Sigmoid colon (tissue), 7 donors: ENCODE data around the gene CYGB. TPM values are rescaled to one million over a fixed set of nuclear protein-coding genes. Genes with fewer than 3 reads are reported as not detected.
A peak's percentile ranks its signal among the peaks of the same experiment; 100 is the strongest.

Experiments used
- DNase-seq: peaks from one replicate; pipeline ENCODE4 v3.0.0-alpha.2; 2019
- H3K27ac ChIP-seq, 4 donors: fragments of 200-600 bp; sonication (generic); one replicate each; pipeline ENCODE4 v1.5.1; 2016 to 2019; ENCODE audit warnings: mild to moderate bottlenecking in 1 of 4
- H3K27me3 ChIP-seq, 3 donors: fragments of 200-600 bp; sonication (generic); one replicate each; pipeline ENCODE4 v1.5.1; 2019; ENCODE audit warnings: mild to moderate bottlenecking in 1 of 3
- H3K36me3 ChIP-seq, 4 donors: fragments of 200-600 bp; sonication (generic); one replicate each; pipeline ENCODE4 v1.5.1; 2016 to 2019
- H3K4me1 ChIP-seq, 4 donors: fragments of 200-600 bp; sonication (generic); one replicate each; pipeline ENCODE4 v1.5.1; 2017 to 2019
- H3K4me3 ChIP-seq, 4 donors: fragments of 200-600 bp; sonication (generic); one replicate each; pipeline ENCODE4 v1.5.1; 2017 to 2019; ENCODE audit warnings: mild to moderate bottlenecking in 2 of 4, moderate library complexity in 1 of 4
- H3K9me3 ChIP-seq, 4 donors: fragments of 200-600 bp in 3 of 4; sonication (generic) in 3 of 4; one replicate each; pipeline versions ENCODE4 v1.5.1 to v1.6.1; 2013 to 2019
- CTCF ChIP-seq, 4 experiments: fragments of 450-650 bp in 3 of 4; fragments of 200-600 bp in 1 of 4; IDR thresholded peaks; one replicate each; pipeline ENCODE4 v1.5.1; 2016 to 2019; ENCODE audit warnings: antibody characterized with exemption in 4 of 4, mild to moderate bottlenecking in 3 of 4, moderate library complexity in 2 of 4
- EP300 ChIP-seq, 4 donors: sonication (generic); formaldehyde crosslinking; IDR thresholded peaks; one replicate each; pipeline ENCODE4 v1.6.1; 2017; ENCODE audit warnings: antibody characterized with exemption in 4 of 4
- POLR2A ChIP-seq, 2 donors: fragments of 450-650 bp; IDR thresholded peaks; one replicate each; pipeline ENCODE4 v1.6.1; 2016; ENCODE audit warnings: antibody characterized with exemption in 2 of 2, mild to moderate bottlenecking in 2 of 2, moderate library complexity in 2 of 2
- POLR2AphosphoS5 ChIP-seq, 4 donors: sonication (generic); formaldehyde crosslinking; IDR thresholded peaks; one replicate each; pipeline ENCODE4 v1.6.1; 2017; ENCODE audit warnings: antibody characterized with exemption in 4 of 4
- WGBS, 2 donors: extraction: QIAGEN DNeasy Blood & Tissue Kit; methylation state at CpG; one replicate each; pipeline ENCODE4 v1.1.7; 2013; 5-methylcytosine and 5-hydroxymethylcytosine counted together
- intact Hi-C: fragments of 100-400 bp; cut with DNase I; formaldehyde crosslinking; loops from one replicate; pipeline ENCODE4 v1.15.1; 2023
- polyA plus RNA-seq, 3 donors: library from polyadenylated mRNA; stranded (reverse); fragments of 200-250 nt; gene quantifications; one replicate each; pipeline ENCODE4 v1.2.3, GENCODE V29; 2013
- total RNA-seq, 4 donors: library from RNA; depleted of rRNA; stranded (reverse); fragments of >200 nt; gene quantifications; one replicate each; pipeline ENCODE4 v1.1.0, GENCODE V29; 2016
- donor health status: healthy with polysubstance abuse.
- donor health status: Bipolar disorder and iron deficiency.
- donor health status: healthy.

Gene CYGB
- total and polyA plus RNA-seq, 7 donors = 9.7 to 33.4 (median 19.0) TPM

GRCh38 chr17:76506408-76507345, 30.8 kb downstream of the CYGB start:
- H3K4me3 ChIP-seq = no peak overlapping the region
- intact Hi-C loops = loop anchor here (1.0 to 5.0 kb wide), 2 partner anchors 40 to 99 kb away; no protein-coding TSS in a partner anchor
- WGBS, 2 donors = 25 to 28% methylated on average over 24 of the region's 24 CpGs
- no peak overlapping the region for H3K27ac ChIP-seq
- H3K27me3 ChIP-seq = peaks cover 0 to 15% (median 13%) of the 10 kb centered on the region in 3 donors
- DNase-seq = peak; percentile 90
- H3K36me3 ChIP-seq = no peaks in the 10 kb centered on the region
- peak; percentile 87 to 94 (median 93) for TF ChIP-seq CTCF (IDR thresholded peaks at IDR 0.05)
- TF ChIP-seq POLR2A (IDR thresholded peaks at IDR 0.05) = no peak
- no peaks in the 10 kb centered on the region for H3K9me3 ChIP-seq
- H3K4me1 ChIP-seq = peaks cover 0 to 17% (median 6%) of the 10 kb centered on the region in 4 donors

DNA sequence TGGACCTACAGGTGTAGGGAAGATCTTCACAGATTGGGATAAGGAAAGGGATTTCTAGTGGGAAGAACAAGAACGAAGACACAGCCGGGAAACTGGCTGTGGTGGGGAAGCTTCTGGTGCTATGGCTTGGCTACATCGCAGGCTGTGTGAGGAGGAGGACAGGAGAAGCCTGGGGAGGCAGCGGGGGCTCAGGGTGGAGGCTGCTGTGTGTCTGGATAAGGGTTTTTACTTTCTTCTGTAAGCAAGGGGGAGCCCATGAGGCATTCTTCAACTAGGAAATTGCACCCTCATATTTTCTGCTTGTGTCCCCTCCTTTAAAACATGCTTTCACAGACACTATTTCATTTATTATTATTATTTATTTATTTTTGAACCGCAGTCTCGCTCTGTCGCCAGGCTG, 33.4 kb downstream of the CYGB start:
- no peak for DNase-seq
- H3K27me3 ChIP-seq = peaks cover 0 to 15% (median 13%) of the 10 kb centered on the region in 3 donors
- no peak overlapping the region for H3K4me3 ChIP-seq
- TF ChIP-seq CTCF (IDR thresholded peaks at IDR 0.05) (no peak), POLR2A (IDR thresholded peaks at IDR 0.05) (no peak), POLR2AphosphoS5 (IDR thresholded peaks at IDR 0.05) (no peak), EP300 (IDR thresholded peaks at IDR 0.05) (no peak)
- no peaks in the 10 kb centered on the region for H3K9me3 ChIP-seq
- intact Hi-C loops = no loop called here
- H3K4me1 ChIP-seq = peaks cover 0 to 24% (median 16%) of the 10 kb centered on the region in 4 donors
- H3K27ac ChIP-seq = no peak overlapping the region
- WGBS, 2 donors = 62 to 75% methylated on average over 7 of the region's 7 CpGs
- no peaks in the 10 kb centered on the region for H3K36me3 ChIP-seq

GRCh38 chr17:76502341-76503211, 34.9 kb downstream of the CYGB start:
- Histone ChIP-seq H3K27me3 (peaks cover 0 to 11% (median 8%) of the 10 kb centered on the region in 3 donors), H3K4me1 (peaks cover 0 to 40% (median 31%) of the 10 kb centered on the region in 4 donors), H3K36me3 (no peaks in the 10 kb centered on the region), H3K27ac (peak overlapping the region; percentile 73 to 78 (median 76)), H3K4me3 (no peak overlapping the region), H3K9me3 (no peaks in the 10 kb centered on the region)
- TF ChIP-seq POLR2A (IDR thresholded peaks at IDR 0.05) (no peak), POLR2AphosphoS5 (IDR thresholded peaks at IDR 0.05) (peak in 1 of 4 donors; percentile 26)
- WGBS, 2 donors = 66 to 79% methylated on average over 8 of the region's 8 CpGs
- DNase-seq = no peak
- intact Hi-C loops = no loop called here

DNA sequence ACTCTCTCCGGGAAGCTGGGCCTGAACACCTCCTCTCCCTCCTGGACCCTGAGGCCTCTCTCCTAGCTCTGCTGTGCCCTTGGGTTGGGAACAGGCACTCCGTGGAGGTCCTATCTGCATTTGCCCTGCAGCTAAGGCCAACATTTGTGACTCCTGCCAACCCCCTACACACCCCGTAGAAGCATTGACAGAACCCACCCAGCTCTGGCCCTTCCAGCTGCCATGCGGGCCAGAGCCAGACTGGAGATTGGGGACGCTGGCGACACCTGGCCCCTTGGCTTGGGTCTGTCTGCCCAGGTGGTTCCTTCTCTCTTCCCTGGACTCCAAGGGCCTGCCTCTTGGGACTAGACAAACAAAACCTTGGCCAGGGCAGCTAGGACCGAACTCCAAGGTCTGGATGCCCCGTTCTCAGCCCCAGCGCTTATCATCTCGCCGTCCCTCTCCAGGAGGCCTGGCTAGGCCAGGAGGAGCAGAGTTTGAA, 35.6 kb downstream of the CYGB start:
- Histone ChIP-seq H3K27ac (peak overlapping the region; percentile 73 to 78 (median 76)), H3K4me1 (peaks cover 0 to 41% (median 34%) of the 10 kb centered on the region in 4 donors), H3K4me3 (peak overlapping the region in 3 of 4 donors; percentile 47 to 61 (median 58)), H3K9me3 (no peaks in the 10 kb centered on the region), H3K36me3 (no peaks in the 10 kb centered on the region), H3K27me3 (peaks cover 0 to 4% (median 2%) of the 10 kb centered on the region in 3 donors)
- WGBS, 2 donors = 79 to 84% methylated on average over 11 of the region's 11 CpGs
- no peak for TF ChIP-seq POLR2AphosphoS5 (IDR thresholded peaks at IDR 0.05)
- TF ChIP-seq EP300 (IDR thresholded peaks at IDR 0.05) = no peak
- TF ChIP-seq CTCF (IDR thresholded peaks at IDR 0.05) = no peak
- TF ChIP-seq POLR2A (IDR thresholded peaks at IDR 0.05) = no peak
- intact Hi-C loops = no loop called here
- DNase-seq = no peak
